OCI-LY3 (cell line): ENCODE measurements around the gene STKLD1.

ENCODE experiments used
- H2AFZ ChIP-seq: fragments of 200-600, 300-600 bp; shearing (Covaris generic); 2 replicates; pipeline ENCODE4 v1.6.0; 2014; ENCODE audit warnings: antibody characterized with exemption, low read depth, low read length
- H3K27ac ChIP-seq: fragments of 200-600, 300-600 bp; sonication (generic); 2 replicates; pipeline ENCODE4 v1.5.1; 2014; ENCODE audit warnings: mild to moderate bottlenecking, low read length, moderate library complexity, mixed read lengths
- H3K27me3 ChIP-seq: fragments of 200-600, 300-600 bp; sonication (generic); 2 replicates; pipeline ENCODE4 v1.6.1; 2014; ENCODE audit warnings: low read depth, low read length, mixed read lengths
- H3K36me3 ChIP-seq: fragments of 200-600, 300-600 bp; sonication (generic); replicated peaks from 2 replicates; pipeline ENCODE3; 2014; ENCODE audit warnings: low read depth, low read length, mixed read lengths
- H3K4me1 ChIP-seq: fragments of 300-600, 200-600 bp; sonication (generic); 2 replicates; pipeline ENCODE4 v1.6.1; 2014; ENCODE audit warnings: low read length, mixed read lengths
- H3K4me2 ChIP-seq: fragments of 200-600, 300-600 bp; sonication (generic); 2 replicates; pipeline ENCODE4 v1.6.1; 2014; ENCODE audit warnings: low read length, mixed read lengths
- H3K4me3 ChIP-seq: fragments of 300-600, 200-600 bp; sonication (generic); 2 replicates; pipeline ENCODE4 v1.5.1; 2014; ENCODE audit warnings: antibody characterized with exemption, mild to moderate bottlenecking, low read length, moderate library complexity
- H3K79me2 ChIP-seq: fragments of 300-600, 200-600 bp; shearing (Covaris generic); 2 replicates; pipeline ENCODE4 v1.6.1; 2014; ENCODE audit warnings: mild to moderate bottlenecking, low read length, mixed read lengths
- H3K9ac ChIP-seq: fragments of 300-600, 200-600 bp; shearing (Covaris generic); 2 replicates; pipeline ENCODE4 v1.6.0; 2014; ENCODE audit warnings: mild to moderate bottlenecking, low read length, moderate library complexity
- H3K9me3 ChIP-seq: fragments of 200-600, 300-600 bp; shearing (Covaris generic); 2 replicates; pipeline ENCODE4 v1.6.1; 2014; ENCODE audit warnings: low read length, mixed read lengths; ENCODE audit not compliant: insufficient read depth
- H4K20me1 ChIP-seq: fragments of 200-600, 300-600 bp; sonication (generic); 2 replicates; pipeline ENCODE4 v1.6.1; 2016; ENCODE audit warnings: low read length, mixed read lengths; ENCODE audit not compliant: insufficient read depth
- CTCF ChIP-seq: fragments of 200-600, 300-600 bp; sonication (generic); IDR thresholded peaks from 2 replicates; pipeline ENCODE4 v1.5.1; 2014; ENCODE audit warnings: antibody characterized with exemption, low read length, low read depth
- EZH2phosphoT487 ChIP-seq: fragments of 200-600 bp; shearing (Covaris generic); IDR thresholded peaks from 2 replicates; pipeline ENCODE4 v1.6.1; 2018; ENCODE audit warnings: antibody characterized with exemption, mixed run types, low read depth

STKLD1 gene

GRCh38 chr9:133426011-133426410 is 49.8 kb downstream of the STKLD1 start:
- Histone ChIP-seq H3K4me2 (no peak overlapping the region), H3K9ac (no peak overlapping the region), H3K27ac (no peak overlapping the region), H3K36me3 (no peaks in the 10 kb centered on the region), H3K4me3 (no peak overlapping the region), H2AFZ (no peak overlapping the region), H4K20me1 (no peaks in the 10 kb centered on the region), H3K9me3 (no peaks in the 10 kb centered on the region), H3K4me1 (peaks cover 9% of the 10 kb centered on the region), H3K79me2 (no peaks in the 10 kb centered on the region), H3K27me3 (no peaks in the 10 kb centered on the region)
- TF ChIP-seq CTCF (no peak), EZH2phosphoT487 (no peak)

GRCh38 chr9:133427658-133428348 is 51.6 kb downstream of the STKLD1 start:
- H3K4me3 ChIP-seq, result no peak overlapping the region
- no peak overlapping the region for H3K9ac ChIP-seq
- no peaks in the 10 kb centered on the region for H4K20me1 ChIP-seq

GRCh38 chr9:133428617-133429101 is 52.5 kb downstream of the STKLD1 start:
- no peaks in the 10 kb centered on the region for H4K20me1 ChIP-seq
- H3K4me1 ChIP-seq, result no peaks in the 10 kb centered on the region
- H3K27me3 ChIP-seq, result no peaks in the 10 kb centered on the region
- H3K27ac ChIP-seq, result no peak overlapping the region
- H2AFZ ChIP-seq, result no peak overlapping the region
- no peak overlapping the region for H3K4me2 ChIP-seq
- no peaks in the 10 kb centered on the region for H3K79me2 ChIP-seq
- H3K36me3 ChIP-seq, result no peaks in the 10 kb centered on the region
- H3K9me3 ChIP-seq, result no peaks in the 10 kb centered on the region
- TF ChIP-seq CTCF, result no peak
- TF ChIP-seq EZH2phosphoT487, result no peak
- no peak overlapping the region for H3K4me3 ChIP-seq
- H3K9ac ChIP-seq, result no peak overlapping the region

More at GRCh38 chr9:133427658-133428348, 51.6 kb downstream of the STKLD1 start:
- no peaks in the 10 kb centered on the region for H3K4me1 ChIP-seq
- no peak overlapping the region for H3K4me2 ChIP-seq
- TF ChIP-seq CTCF, result no peak
- TF ChIP-seq EZH2phosphoT487, result no peak
- no peak overlapping the region for H2AFZ ChIP-seq
- no peak overlapping the region for H3K27ac ChIP-seq
- H3K79me2 ChIP-seq, result no peaks in the 10 kb centered on the region
- no peaks in the 10 kb centered on the region for H3K27me3 ChIP-seq
- no peaks in the 10 kb centered on the region for H3K9me3 ChIP-seq
- no peaks in the 10 kb centered on the region for H3K36me3 ChIP-seq

- Histone ChIP-seq H4K20me1 (no peaks in the 10 kb centered on the region), H2AFZ (no peak overlapping the region), H3K36me3 (no peaks in the 10 kb centered on the region), H3K4me1 (no peaks in the 10 kb centered on the region), H3K9ac (no peak overlapping the region), H3K27ac (no peak overlapping the region), H3K4me3 (no peak overlapping the region), H3K9me3 (no peaks in the 10 kb centered on the region), H3K27me3 (no peaks in the 10 kb centered on the region), H3K79me2 (no peaks in the 10 kb centered on the region), H3K4me2 (no peak overlapping the region)
- TF ChIP-seq EZH2phosphoT487 (no peak), CTCF (no peak)
These were observed 53.0 kb downstream of the STKLD1 start for GRCh38 chr9:133429214-133429613.
